HPDE6-E6E7 (cell line): ENCODE measurements around the gene NFATC3.
A peak's percentile ranks its signal among the peaks of the same experiment; 100 is the strongest.
"Not testable (repeated sequence)": the region's sequence is repeated elsewhere in the genome, so short reads cannot be mapped to it uniquely, and the experiment has no call there.

Experiments used
- DNase-seq: peaks from one replicate; pipeline ENCODE4 v3.0.0; 2011; ENCODE audit warnings: missing footprints; ENCODE audit errors: extremely low spot score

NFATC3 gene

DNA sequence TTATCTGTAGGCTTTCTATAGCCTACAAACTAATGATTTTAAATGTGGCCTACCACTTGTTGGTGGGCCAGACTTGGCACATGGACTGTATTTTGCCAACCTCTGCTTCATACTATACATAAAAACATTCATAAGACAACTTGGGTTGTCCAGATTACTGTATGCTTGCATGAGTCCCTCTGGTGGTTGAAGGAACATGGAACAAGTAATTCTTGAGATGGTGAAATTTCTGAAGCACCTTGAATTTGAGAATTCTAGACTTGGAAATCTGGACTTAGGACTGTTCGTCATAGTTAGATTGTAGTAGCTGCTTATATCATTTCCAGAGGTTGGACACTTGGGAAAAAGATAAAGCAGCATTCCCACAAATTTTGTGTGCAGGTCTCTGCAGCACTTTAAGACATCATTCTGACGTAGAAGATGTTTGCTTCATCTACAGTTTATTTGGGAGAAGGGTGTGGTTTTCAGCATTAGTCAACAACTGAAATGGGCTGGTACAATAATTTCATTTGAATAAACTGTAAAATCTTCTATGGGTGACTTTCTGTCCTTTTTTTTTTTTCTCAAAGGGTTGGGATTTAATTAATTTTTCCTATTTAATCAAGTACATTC lies 31.2 kb downstream of the NFATC3 start:
- DNase-seq: peak; percentile 42

DNA sequence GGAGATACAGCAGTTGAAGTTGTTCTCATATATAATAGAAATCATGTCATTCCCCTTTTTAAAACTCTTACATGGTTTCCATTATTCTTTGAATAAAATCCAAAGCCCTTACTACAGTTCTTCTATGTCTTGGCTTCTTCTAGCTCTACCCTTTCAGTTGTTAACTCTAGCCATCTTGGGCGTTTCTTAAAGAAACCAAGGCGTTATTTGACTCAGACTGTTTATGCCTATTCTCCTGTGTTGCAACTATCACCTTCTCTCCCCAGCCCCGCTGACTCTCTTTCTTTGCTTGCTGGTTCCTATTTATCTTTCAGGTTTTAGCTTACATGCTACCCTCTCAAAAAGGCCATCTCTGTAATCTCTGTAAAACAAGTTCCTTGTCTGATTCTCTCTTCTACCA lies 32.7 kb downstream of the NFATC3 start:
- DNase-seq: no peak

DNA sequence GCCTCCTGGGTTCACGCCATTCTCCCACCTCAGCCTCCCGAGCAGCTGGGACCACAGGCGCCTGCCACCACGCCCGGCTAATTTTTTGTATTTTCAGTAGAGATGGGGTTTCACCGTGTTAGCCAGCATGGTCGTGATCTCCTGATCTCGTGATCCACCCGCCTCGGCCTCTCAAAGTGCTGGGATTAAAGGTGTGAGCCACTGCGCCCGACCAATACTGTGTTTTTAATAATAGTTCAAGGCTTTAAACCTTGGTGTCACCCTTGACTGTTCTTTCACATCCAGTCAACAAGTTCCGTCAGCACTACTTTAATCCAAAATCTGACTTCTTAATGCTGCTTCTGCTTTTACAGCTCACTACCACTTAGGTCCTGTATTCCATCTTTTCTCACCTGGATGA lies 33.8 kb downstream of the NFATC3 start:
- not testable (repeated sequence) for DNase-seq

DNA sequence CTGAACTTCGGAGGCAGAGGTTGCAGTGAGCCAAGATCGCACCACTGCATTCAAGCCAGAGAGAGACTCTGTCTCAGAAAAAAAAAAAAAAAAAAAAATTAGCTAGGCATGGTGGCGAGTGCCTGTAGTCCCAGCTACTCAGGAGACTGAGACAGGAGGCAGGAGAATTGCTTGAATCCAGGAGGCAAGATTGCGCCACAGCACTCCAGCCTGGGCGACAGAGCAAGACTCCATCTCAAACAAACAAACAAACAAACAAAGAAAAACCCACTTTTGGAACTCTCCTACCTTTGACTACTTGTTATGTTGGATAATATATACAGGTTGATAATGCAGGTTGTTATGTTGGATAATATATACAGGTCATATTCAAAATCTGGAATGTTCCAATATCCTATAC lies 35.3 kb downstream of the NFATC3 start:
- not testable (repeated sequence) for DNase-seq

DNA sequence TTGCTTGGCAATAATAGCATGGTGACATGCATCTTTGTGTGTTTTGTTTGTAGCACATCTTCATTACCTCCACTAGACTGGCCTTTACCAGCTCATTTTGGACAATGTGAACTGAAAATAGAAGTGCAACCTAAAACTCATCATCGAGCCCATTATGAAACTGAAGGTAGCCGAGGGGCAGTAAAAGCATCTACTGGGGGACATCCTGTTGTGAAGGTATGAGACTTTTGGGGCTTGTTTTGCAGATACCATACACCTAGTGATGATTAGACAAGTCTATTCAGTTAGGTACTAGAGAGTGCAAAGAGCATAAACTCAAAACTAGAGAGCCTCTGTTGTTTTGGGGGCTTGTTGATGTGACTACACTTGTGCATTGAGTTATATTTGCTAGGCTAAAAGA lies 41.2 kb downstream of the NFATC3 start:
- DNase-seq: no peak

DNA sequence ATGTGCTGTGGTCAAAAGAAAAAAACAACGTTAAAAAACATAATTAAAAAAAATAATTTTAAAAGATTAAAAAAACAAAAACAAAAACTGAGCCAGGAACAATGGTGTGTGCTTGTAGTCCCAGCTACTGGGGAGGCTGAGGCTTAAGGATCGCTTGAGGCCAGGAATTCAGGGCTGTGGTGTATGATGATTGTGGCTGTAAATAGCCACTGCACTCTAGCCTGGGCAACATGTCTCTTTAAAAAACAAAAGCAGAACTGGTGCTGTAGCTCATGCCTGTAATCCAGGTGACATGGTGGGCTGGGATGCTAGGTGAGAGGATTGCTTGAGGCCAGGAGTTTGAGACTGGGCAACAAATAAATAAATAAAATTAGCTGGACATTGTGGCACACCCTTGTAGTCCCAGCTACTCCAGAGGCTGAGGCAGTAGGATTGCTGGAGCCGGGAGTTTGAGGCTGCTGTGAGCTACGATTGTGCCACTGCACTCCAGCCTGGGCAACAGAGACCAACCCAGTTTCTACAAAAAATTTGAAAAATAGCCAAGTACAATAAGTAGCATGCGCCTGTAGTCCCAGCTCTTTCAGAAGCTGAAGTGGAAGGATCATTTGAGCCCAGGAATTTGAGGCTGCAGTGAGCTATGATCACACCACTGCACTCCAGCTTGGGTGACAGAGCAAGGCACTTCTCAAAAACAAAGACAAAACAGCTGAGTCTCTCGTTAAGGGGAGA lies 43.6 kb downstream of the NFATC3 start:
- no peak for DNase-seq

DNA sequence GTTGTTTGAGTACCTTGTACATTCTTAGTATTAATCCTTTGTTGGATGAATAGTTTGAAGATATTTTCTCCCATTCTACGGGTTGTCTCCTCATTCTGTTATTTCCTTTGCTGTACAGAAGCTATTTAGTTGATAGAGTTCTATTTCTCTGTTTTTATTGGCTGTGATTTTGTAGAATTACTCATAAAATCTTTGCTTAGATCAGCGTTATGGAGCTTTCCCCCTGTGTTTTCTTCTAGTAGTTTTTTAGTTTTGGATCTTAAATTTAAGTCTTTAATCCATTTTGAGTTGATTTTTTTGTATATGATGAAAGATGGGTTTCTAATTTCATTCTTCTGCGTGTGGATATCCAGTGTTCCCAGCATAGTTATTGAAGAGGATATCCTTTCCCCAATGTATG lies 45.4 kb downstream of the NFATC3 start:
- no peak for DNase-seq

DNA sequence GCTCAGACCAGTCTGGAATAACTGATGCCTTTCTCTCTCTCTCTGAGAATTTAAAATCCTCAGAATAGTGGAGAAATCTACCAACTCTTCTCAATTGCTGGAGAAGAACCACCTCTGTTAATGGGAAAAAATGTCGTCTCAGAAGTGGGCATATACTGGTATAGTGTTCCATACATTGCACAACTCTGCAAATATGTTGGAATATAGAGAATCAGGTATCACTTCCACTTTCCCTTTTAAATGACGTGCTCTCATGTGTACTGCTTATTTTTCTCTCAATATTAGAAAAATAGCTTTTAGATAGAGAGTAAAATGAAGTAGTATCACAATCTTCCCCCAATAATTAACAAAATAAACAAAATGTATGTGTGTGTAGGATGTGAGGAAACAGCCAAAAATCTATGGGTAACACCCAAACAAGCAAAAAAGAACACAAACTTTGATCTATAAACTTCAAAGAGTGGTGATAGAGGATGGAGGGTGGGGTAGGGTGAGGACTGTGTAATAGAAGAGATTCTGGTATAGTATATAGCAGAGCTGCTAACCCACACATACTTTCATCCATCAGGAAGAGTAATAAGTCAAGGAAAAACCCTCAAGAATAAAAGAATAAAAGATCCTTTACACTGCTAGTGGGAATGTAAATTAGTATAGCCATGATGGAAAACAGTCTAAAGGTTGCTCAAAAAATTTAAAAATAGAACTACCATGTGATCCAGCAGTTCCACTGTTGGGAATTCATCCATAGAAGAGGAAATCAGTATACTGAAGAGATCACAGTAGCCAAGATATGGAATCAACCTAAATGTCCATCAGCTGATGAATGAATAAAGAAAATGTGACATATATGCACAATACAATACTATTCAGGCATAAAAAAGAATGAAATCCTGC lies 46.9 kb downstream of the NFATC3 start:
- no peak for DNase-seq

DNA sequence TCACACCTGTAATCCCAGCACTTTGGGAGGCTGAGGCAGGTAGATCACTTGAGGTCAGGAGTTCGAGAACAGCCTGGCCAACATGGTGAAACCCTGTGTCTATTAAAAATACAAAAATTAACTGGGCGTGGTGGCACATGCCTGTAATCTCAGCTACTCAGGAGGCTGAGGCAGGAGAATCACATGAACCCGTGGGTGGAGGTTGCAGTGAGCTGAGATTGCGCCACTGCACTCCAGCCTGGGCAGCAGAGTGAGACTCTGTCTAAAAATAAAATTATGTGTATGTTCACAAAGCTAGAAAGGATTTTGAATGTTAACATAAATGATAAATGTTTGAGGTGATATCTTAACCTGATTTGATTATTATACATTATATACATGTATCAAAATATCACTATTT lies 47.8 kb downstream of the NFATC3 start:
- DNase-seq: not testable (repeated sequence)

DNA sequence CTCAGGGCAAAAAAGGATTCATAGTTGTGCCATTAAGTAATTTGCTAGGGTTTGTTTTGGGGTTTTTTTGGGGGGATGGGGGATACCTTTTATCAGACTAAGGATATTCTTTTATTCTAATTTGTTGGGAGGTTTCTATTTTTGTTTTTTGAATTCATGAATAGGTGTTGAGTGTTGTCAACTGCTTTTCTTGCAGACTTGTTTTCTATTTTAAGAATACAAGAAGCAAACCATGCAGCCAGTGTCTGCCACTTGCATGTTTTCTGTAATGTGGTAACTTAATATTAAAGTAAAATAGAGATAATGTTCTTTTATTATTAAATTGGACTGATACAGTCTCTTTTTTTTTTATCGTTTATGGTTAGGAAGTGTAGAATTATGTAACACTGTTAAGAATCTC lies 49.5 kb downstream of the NFATC3 start:
- no peak for DNase-seq

DNA sequence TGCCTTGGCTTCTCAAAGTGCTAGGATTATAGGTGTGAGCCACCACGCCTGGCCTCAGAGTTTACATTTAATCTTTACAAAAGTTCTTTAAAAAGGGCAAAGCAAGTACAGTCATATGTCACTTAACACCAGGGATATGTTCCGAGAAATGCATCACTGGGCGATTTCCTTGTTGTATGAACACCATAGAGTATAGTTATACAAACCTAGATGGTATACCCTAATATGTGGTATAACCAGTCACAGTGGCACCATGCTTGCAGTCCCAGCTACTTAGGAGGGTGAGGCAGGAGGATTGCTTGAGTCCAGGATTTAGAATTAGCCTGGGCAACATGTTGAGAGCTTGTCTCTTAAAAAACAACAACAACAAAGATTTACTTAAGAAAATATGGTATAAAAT lies 51.3 kb downstream of the NFATC3 start:
- no peak for DNase-seq

DNA sequence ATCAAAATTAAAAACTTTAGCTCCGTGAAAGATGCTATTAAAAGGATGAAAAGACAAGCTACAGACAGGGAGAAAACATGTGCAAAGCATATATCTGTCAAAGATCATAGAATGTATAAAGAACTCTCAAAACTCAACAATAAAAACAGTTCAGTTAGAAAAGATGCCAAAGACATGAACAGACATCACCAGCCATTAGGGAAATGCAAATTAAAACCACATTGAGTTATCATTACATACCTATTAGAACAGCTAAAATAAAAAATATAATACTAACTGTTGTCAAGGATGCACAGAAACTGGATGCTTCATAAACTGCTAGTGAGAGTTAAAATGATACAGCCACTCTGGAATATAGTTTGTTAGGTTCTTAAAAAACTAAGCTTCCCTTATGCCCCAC lies 58.8 kb downstream of the NFATC3 start:
- DNase-seq: no peak

DNA sequence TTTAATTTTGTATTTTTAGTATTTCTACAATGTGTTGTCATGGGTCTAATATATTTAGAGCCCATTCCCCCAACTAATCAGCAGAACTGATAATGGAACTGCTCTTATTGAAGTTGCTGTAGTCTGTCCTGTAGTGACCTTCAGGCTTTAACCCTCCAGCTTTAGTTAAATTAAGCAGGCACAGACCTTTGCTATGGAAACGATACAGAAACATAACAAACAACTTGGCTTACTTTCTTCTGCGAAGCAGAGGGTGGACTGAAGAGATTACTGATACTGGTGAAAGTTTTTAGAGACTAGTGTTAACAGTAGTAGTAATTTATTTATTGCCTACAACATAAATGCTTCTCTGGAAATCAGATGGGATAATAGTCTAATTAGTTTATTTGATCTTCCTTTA lies 61.4 kb downstream of the NFATC3 start:
- no peak for DNase-seq

DNA sequence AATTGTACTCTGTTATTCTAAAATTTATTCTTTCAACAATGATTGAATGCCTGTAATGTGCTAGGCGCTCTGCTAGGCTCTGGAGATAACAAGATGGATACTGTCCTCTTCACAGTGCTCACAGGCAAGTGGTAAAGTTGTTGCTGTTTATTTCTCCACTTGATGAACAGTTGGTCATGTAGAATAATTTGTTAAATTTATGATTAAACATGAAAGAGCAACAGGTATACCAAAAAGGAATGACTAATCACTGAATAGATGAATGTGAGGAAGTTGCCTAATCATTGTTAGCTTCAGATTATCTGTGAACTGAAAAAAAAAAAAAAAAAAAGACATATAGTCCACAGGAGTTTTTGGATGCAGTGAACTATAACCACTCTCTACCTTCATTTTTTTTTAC lies 62.3 kb downstream of the NFATC3 start:
- DNase-seq: peak; percentile 13

DNA sequence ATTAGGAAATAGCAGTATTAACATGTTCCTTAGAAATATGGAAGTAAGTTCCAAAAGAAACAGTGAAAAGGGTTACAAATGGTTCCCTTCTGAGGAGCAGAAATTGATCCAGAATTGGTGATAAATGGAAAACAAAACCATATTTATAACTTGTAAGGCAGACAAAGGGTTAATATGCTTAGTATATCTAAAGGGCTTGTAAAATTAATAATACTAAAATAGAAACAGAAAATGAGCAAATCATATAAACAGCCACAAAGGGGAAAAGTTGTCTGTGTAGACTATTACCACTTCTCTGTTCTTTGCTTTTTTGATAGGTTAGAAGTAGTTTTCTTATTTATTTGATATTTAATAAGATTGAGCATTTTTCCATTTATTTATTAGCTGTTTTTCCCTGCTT lies 64.4 kb downstream of the NFATC3 start:
- no peak for DNase-seq

DNA sequence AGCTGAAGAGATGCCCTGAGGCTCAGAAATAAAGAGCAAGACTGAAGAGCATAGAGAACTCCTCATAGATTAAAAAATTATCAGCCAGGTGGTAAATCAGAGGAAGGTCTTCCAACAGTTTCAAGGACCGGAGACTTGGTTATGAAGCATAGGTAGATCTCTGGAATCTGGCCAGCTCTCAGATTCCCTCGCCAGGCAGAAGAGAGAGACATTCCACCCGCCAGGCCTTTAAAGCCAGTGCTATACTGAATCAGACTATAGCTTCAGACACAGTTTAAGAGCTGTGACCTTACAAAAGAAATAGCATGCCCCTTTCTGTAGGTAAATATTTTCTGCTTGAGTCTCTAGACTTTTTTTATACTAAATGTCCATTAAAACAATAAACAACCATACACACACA lies 70.3 kb downstream of the NFATC3 start:
- DNase-seq: no peak

DNA sequence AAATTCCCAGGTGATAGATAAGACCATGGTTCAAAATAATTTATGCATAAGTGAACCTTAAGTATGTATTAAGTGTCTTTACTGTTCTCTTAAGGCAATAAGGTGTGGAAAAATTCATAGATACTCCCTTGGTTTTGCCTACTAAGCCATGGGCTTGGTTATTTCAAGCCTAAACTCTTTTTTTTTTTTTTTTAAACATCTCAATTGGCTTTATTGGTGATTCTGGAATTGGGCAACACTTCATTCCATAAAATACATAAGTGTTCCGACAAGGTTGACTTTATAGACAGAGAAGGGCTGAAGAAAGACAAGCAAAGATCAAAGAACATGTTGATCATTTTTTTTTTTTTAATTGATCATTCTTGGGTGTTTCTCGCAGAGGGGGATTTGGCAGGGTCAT lies 77.2 kb downstream of the NFATC3 start:
- no peak for DNase-seq

DNA sequence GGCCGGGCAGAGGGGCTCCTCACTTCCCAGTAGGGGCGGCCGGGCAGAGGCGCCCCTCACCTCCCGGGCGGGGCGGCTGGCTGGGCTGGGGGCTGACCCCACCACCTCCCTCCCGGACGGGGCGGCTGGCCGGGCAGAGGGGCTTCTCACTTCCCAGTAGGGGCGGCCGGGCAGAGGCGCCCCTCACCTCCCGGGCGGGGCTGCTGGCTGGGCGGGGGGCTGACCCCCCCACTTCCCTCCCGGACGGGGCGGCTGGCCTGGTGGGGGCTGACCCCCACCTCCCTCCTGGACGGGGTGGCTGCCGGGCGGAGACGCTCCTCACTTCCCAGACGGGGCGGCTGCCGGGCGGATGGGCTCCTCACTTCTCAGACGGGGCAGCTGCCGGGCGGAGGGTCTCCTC lies 78.1 kb downstream of the NFATC3 start:
- DNase-seq: not testable (repeated sequence)

DNA sequence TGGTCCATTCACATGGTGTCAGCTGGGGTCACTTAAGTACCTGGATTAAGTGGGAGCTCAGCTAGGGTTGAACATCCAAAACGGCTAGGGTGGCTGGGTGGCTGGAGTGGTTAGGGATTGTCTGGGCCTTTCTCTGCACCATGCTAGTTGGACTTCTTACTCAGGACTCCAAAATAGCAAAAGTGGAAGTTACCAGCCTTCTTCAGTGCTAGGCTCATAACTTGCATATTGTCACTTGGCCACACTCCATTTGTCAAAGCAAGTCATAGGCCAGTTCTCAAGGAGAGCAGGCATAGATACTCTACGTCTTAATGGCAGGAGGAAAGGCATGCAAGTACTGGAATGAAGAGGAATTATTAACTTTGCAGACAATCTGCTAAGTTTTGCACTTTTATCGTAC lies 81.1 kb downstream of the NFATC3 start:
- DNase-seq: no peak

DNA sequence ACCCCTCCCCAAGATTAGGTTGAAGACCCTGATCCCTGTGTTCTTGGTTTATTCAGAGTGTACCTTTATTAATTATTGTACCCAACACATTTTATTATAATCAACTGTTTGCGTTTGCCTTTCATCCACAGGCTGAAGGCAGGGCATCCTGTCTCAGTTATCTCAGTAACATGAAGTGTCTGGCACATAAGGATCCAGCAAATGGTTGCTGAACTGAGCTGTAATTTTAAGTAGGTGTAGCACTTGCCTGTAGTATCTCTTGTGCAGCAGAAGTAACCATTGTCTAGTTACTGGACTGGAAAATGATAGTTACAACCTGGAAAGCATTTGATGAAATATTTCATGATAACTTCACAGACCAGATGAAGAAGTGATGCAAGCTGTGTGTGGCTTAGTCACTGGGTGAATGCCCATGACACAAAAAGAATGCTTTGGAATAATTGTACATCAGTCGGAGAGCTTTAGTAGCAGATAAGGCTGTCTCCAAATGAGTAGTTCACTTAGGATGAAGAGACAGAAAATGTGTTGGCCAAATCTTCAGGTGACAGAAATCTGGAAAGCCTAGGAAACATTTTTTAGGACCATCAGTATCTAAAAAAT lies 94.1 kb downstream of the NFATC3 start:
- DNase-seq: no peak

DNA sequence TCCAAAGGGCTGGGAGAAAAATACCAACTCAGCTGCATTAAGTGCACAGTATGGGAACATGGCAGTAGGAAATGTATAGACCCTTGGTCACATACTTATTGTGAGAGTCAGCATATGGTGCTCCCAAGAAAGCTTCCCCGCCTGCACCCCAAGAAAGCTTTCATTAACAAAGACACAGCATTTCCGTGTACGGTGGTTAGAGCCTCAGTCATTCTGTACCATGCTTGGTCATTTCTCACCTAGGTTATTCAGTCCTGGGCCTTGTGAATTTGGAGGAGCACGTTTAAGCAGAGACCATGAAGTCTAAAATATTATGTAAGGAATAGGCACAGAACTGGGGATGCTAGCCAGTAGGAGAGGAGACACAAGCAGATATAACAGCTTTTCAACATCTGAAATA lies 94.7 kb downstream of the NFATC3 start:
- DNase-seq: no peak

DNA sequence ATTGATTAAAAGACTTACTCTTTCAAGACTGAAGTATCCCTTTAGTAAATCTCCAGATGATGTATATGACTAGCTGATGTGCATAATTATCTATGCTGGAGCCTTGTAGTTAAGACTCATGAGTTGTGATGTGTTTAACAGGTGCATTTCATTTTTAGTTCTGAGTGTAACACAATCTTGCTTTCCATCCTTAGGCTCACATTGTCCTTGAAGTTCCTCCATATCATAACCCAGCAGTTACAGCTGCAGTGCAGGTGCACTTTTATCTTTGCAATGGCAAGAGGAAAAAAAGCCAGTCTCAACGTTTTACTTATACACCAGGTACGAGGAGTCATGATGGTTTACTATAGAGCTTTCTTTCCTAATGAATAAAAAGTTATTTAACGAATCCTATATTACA lies 97.9 kb downstream of the NFATC3 start:
- no peak for DNase-seq
